NT2/D1 (cell line): ENCODE measurements around the gene C4orf50.

Experiments used
- SUZ12 ChIP-seq: IDR thresholded peaks from 2 replicates; pipeline ENCODE4 v1.6.1; 2011; ENCODE audit not compliant: insufficient read length, insufficient read depth; ENCODE audit errors: extremely low read depth
- YY1 ChIP-seq: IDR thresholded peaks from 2 replicates; pipeline ENCODE4 v1.6.1; 2011; ENCODE audit not compliant: insufficient read length, insufficient read depth
- ZNF274 ChIP-seq: IDR thresholded peaks from 2 replicates; pipeline ENCODE4 v1.6.1; 2011; ENCODE audit warnings: mild to moderate bottlenecking, low read depth, low read length

DNA sequence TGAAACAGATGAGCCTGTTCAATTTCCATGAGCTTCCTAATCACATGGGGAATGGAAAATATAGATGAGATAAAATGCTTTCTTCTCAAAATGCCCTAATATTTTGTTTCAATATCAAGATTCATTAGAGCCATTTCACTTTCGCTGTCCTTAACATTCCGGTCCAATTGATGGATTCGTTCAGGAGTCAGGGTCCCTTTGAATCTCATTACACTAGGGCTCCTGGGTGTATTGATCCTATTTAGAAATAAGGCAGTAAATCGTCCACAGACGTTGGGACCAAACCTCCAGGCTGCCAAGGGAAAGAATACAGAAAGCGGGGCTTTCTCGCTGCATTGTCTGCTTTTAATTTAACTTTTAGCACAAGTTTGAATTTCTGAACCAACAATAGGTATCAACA lies 104.8 kb downstream of the C4orf50 start:
- no peak for TF ChIP-seq YY1
- TF ChIP-seq ZNF274, result no peak
- no peak for TF ChIP-seq SUZ12
